Thyroid gland (tissue), 4 donors: ENCODE data around the gene MEST. TPM values are rescaled to one million over a fixed set of nuclear protein-coding genes. Genes with fewer than 3 reads are reported as not detected.
"Not testable (repeated sequence)": the region's sequence is repeated elsewhere in the genome, so short reads cannot be mapped to it uniquely, and the experiment has no call there.

Experiments
- DNase-seq, 2 donors: peaks; one replicate each; pipeline ENCODE4 v3.0.0-alpha.2; 2019
- H3K27ac ChIP-seq, 3 donors: fragments of 200-600 bp; sonication (generic); 1 replicate in 2 of 3; 2 replicates in 1 of 3; pipeline ENCODE4 v1.5.1; 2016 to 2019; ENCODE audit warnings: mild to moderate bottlenecking in 1 of 3, moderate library complexity in 1 of 3
- H3K27me3 ChIP-seq: fragments of 200-600 bp; sonication (generic); one replicate; pipeline ENCODE4 v1.5.1; 2019
- H3K36me3 ChIP-seq, 2 donors: fragments of 200-600 bp; sonication (generic); one replicate each; pipeline ENCODE4 v1.5.1; 2016 to 2019
- H3K4me1 ChIP-seq, 2 donors: fragments of 200-600 bp; sonication (generic); one replicate each; pipeline ENCODE4 v1.5.1; 2017 to 2019
- H3K4me3 ChIP-seq, 3 donors: fragments of 200-600 bp; sonication (generic); replicated peaks in 1 of 3; 1 replicate in 2 of 3; 2 replicates in 1 of 3; pipeline ENCODE4 v1.5.1; 2016; ENCODE audit warnings: mild to moderate bottlenecking in 1 of 3
- H3K9me3 ChIP-seq: fragments of 200-600 bp; sonication (generic); one replicate; pipeline ENCODE4 v1.5.1; 2017
- CTCF ChIP-seq, 6 experiments: fragments of 200-600 bp in 3 of 6; fragments of 450-650 bp in 3 of 6; sonication (generic) in 3 of 6; IDR thresholded peaks; one replicate each; pipeline ENCODE4 v1.5.1; 2016 to 2019; ENCODE audit warnings: antibody characterized with exemption in 6 of 6, mild to moderate bottlenecking in 2 of 6, inconsistent platforms in 1 of 6, moderate library complexity in 1 of 6
- POLR2A ChIP-seq, 2 donors: fragments of 450-650 bp; IDR thresholded peaks; one replicate each; pipeline ENCODE4 v1.6.1; 2017; ENCODE audit warnings: antibody characterized with exemption in 2 of 2, mild to moderate bottlenecking in 2 of 2, moderate library complexity in 1 of 2
- WGBS, 2 donors: methylation state at CpG; one replicate each; pipeline ENCODE4 v1.1.5; 2017; 5-methylcytosine and 5-hydroxymethylcytosine counted together
- intact Hi-C: fragments of 100-400 bp; cut with DNase I; formaldehyde crosslinking; loops from one replicate; pipeline ENCODE4 v1.15.1; 2023
- total RNA-seq, 4 donors: library from RNA; depleted of rRNA; stranded (reverse); fragments of >200 nt; gene quantifications; one replicate each; pipeline ENCODE4 v1.2.3, GENCODE V29; 2016

The MEST gene
- total RNA-seq, 4 donors from 2014 or later: 20.7 to 29.8 (median 25.5) TPM

GRCh38 chr7:130505753-130506152 is 13.9 kb downstream of the MEST start:
- peaks cover 0 to under 1% of the 10 kb centered on the region in 2 donors for H3K36me3 ChIP-seq
- no peaks in the 10 kb centered on the region for H3K4me1 ChIP-seq
- H3K4me3 ChIP-seq: no peak overlapping the region
- TF ChIP-seq POLR2A (IDR thresholded peaks at IDR 0.05): no peak
- no peak for TF ChIP-seq CTCF (IDR thresholded peaks at IDR 0.05)
- no peak overlapping the region for H3K27ac ChIP-seq
- intact Hi-C loops: no loop called here
- no peak for DNase-seq
- H3K9me3 ChIP-seq: no peaks in the 10 kb centered on the region
- H3K27me3 ChIP-seq: no peaks in the 10 kb centered on the region

- Histone ChIP-seq H3K9me3 (no peaks in the 10 kb centered on the region), H3K27me3 (no peaks in the 10 kb centered on the region), H3K36me3 (peaks cover 0 to 6% of the 10 kb centered on the region in 2 donors), H3K4me1 (no peaks in the 10 kb centered on the region), H3K4me3 (no peak overlapping the region), H3K27ac (no peak overlapping the region)
- intact Hi-C loops: no loop called here
- TF ChIP-seq CTCF (IDR thresholded peaks at IDR 0.05) (no peak), POLR2A (IDR thresholded peaks at IDR 0.05) (no peak)
- DNase-seq: no peak
- 95 to 97% methylated on average over 3 of the region's 3 CpGs for WGBS, 2 donors
These were observed 14.5 kb downstream of the MEST start for GRCh38 chr7:130506358-130506757.

GRCh38 chr7:130512038-130512437 is 20.2 kb downstream of the MEST start:
- H3K27ac ChIP-seq, H3K4me1 ChIP-seq, DNase-seq, H3K9me3 ChIP-seq, H3K36me3 ChIP-seq, H3K4me3 ChIP-seq, intact Hi-C loops, H3K27me3 ChIP-seq: not testable (repeated sequence)
- WGBS, 2 donors: 95 to 98% methylated on average over 3 of the region's 3 CpGs

GRCh38 chr7:130513447-130513846 is 21.6 kb downstream of the MEST start:
- Histone ChIP-seq H3K27ac (no peak overlapping the region), H3K27me3 (no peaks in the 10 kb centered on the region), H3K4me1 (peaks cover 0 to 5% of the 10 kb centered on the region in 2 donors), H3K9me3 (no peaks in the 10 kb centered on the region), H3K4me3 (no peak overlapping the region), H3K36me3 (peaks cover 0 to 6% of the 10 kb centered on the region in 2 donors)
- no peak for TF ChIP-seq POLR2A (IDR thresholded peaks at IDR 0.05)
- no peak for TF ChIP-seq CTCF (IDR thresholded peaks at IDR 0.05)
- DNase-seq: no peak
- intact Hi-C loops: no loop called here
- 97 to 98% methylated on average over 1 of the region's 1 CpG for WGBS, 2 donors

GRCh38 chr7:130515315-130516040 is 23.6 kb downstream of the MEST start:
- Histone ChIP-seq H3K27ac (no peak overlapping the region), H3K36me3 (peaks cover 0 to 6% of the 10 kb centered on the region in 2 donors), H3K27me3 (no peaks in the 10 kb centered on the region), H3K9me3 (no peaks in the 10 kb centered on the region), H3K4me3 (no peak overlapping the region), H3K4me1 (peaks cover 0 to 5% of the 10 kb centered on the region in 2 donors)
- TF ChIP-seq CTCF (IDR thresholded peaks at IDR 0.05): no peak
- TF ChIP-seq POLR2A (IDR thresholded peaks at IDR 0.05): no peak
- intact Hi-C loops: no loop called here
- DNase-seq: peak in 1 of 2 donors; percentile 3
- 68 to 72% methylated on average over 3 of the region's 3 CpGs for WGBS, 2 donors
